H9 (cell line): ENCODE measurements around the gene MRC2. TPM values are rescaled to one million over a fixed set of nuclear protein-coding genes. Genes with fewer than 3 reads are reported as not detected.
A peak's percentile ranks its signal among the peaks of the same experiment; 100 is the strongest.

Source experiments
- DNase-seq: peaks from one replicate; pipeline ENCODE4 v3.0.0-alpha.2; 2017
- H2AFZ ChIP-seq: one replicate; pipeline ENCODE4 v1.6.1; 2013; ENCODE audit warnings: mild to moderate bottlenecking, low read length, control low read depth, moderate library complexity
- H2AK5ac ChIP-seq: 2 replicates; pipeline ENCODE4 v1.6.1; 2013; ENCODE audit warnings: low read length, control low read depth, mixed read lengths; ENCODE audit not compliant: insufficient read length
- H2BK120ac ChIP-seq: one replicate; pipeline ENCODE4 v1.6.1; 2013; ENCODE audit warnings: low read depth, mild to moderate bottlenecking, low read length, control low read depth, inconsistent platforms; ENCODE audit not compliant: poor library complexity, severe bottlenecking
- H2BK12ac ChIP-seq: 2 replicates; pipeline ENCODE4 v1.6.1; 2013; ENCODE audit warnings: low read length, control low read depth, mixed read lengths, low read depth; ENCODE audit not compliant: insufficient read length
- H2BK15ac ChIP-seq: 2 replicates; pipeline ENCODE4 v1.6.1; 2013; ENCODE audit warnings: low read depth, low read length, control low read depth
- H2BK20ac ChIP-seq: one replicate; pipeline ENCODE4 v1.6.1; 2013; ENCODE audit warnings: low read depth, mild to moderate bottlenecking, low read length, control low read depth, inconsistent platforms; ENCODE audit not compliant: poor library complexity, severe bottlenecking
- H2BK5ac ChIP-seq: 2 replicates; pipeline ENCODE4 v1.6.1; 2013; ENCODE audit warnings: low read length, control low read depth, mixed read lengths; ENCODE audit not compliant: insufficient read length
- H3K14ac ChIP-seq: 2 replicates; pipeline ENCODE4 v1.6.1; 2013; ENCODE audit warnings: low read length, control low read depth; ENCODE audit not compliant: insufficient read depth
- H3K18ac ChIP-seq: 2 replicates; pipeline ENCODE4 v1.6.1; 2013; ENCODE audit warnings: low read depth, mild to moderate bottlenecking, mixed read lengths, low read length, control low read depth; ENCODE audit not compliant: insufficient read length
- H3K23ac ChIP-seq: 2 replicates; pipeline ENCODE4 v1.6.1; 2013; ENCODE audit warnings: low read length, control low read depth, mixed read lengths, low read depth; ENCODE audit not compliant: insufficient read length
- H3K23me2 ChIP-seq: 2 replicates; pipeline ENCODE4 v1.6.1; 2013; ENCODE audit warnings: low read depth, mild to moderate bottlenecking, mixed read lengths, low read length, control low read depth; ENCODE audit not compliant: insufficient read length, poor library complexity, severe bottlenecking
- H3K27ac ChIP-seq: 2 replicates; pipeline ENCODE4 v1.5.1; 2013; ENCODE audit warnings: low read length, control low read depth, mixed read lengths, low read depth; ENCODE audit not compliant: insufficient read length
- H3K27me3 ChIP-seq: 2 replicates; pipeline ENCODE4 v1.6.1; 2013; ENCODE audit warnings: low read length, control low read depth, inconsistent platforms; ENCODE audit not compliant: insufficient read depth
- H3K4ac ChIP-seq: 2 replicates; pipeline ENCODE4 v1.6.1; 2013; ENCODE audit warnings: low read depth, mild to moderate bottlenecking, control low read depth, inconsistent platforms, low read length, moderate library complexity
- H3K4me1 ChIP-seq: 2 replicates; pipeline ENCODE4 v1.6.1; 2013; ENCODE audit warnings: low read length, control low read depth, inconsistent platforms; ENCODE audit not compliant: insufficient read depth
- H3K4me2 ChIP-seq: 2 replicates; pipeline ENCODE4 v1.6.1; 2013; ENCODE audit warnings: low read length, control low read depth, mixed read lengths; ENCODE audit not compliant: insufficient read length, insufficient read depth
- H3K56ac ChIP-seq: 2 replicates; pipeline ENCODE4 v1.6.1; 2013; ENCODE audit warnings: low read depth, mild to moderate bottlenecking, mixed read lengths, low read length, control low read depth; ENCODE audit not compliant: insufficient read length
- H3K79me1 ChIP-seq: 2 replicates; pipeline ENCODE4 v1.6.1; 2013; ENCODE audit warnings: low read depth, mild to moderate bottlenecking, moderate library complexity, low read length, control low read depth, inconsistent platforms; ENCODE audit not compliant: insufficient read depth, poor library complexity, severe bottlenecking
- H3K79me2 ChIP-seq: 2 replicates; pipeline ENCODE4 v1.6.1; 2013; ENCODE audit warnings: low read length, control low read depth, inconsistent platforms; ENCODE audit not compliant: insufficient read depth
- H3K9ac ChIP-seq: 2 replicates; pipeline ENCODE4 v1.6.1; 2013; ENCODE audit warnings: low read length, control low read depth, mixed read lengths; ENCODE audit not compliant: insufficient read length; ENCODE audit errors: extremely low read depth
- H3K9me3 ChIP-seq: one replicate; pipeline ENCODE4 v1.6.1; 2013; ENCODE audit warnings: low read depth, low read length, inconsistent platforms; ENCODE audit not compliant: control insufficient read depth
- H3T11ph ChIP-seq: one replicate; pipeline ENCODE4 v1.6.1; 2013; ENCODE audit warnings: mild to moderate bottlenecking, low read length, control low read depth, inconsistent platforms
- H4K20me1 ChIP-seq: one replicate; pipeline ENCODE4 v1.6.1; 2013; ENCODE audit not compliant: control insufficient read depth, insufficient read length, insufficient read depth
- H4K5ac ChIP-seq: 2 replicates; pipeline ENCODE4 v1.6.1; 2013; ENCODE audit warnings: low read depth, mild to moderate bottlenecking, mixed read lengths, low read length, control low read depth; ENCODE audit not compliant: insufficient read length
- H4K8ac ChIP-seq: replicated peaks from 2 replicates; pipeline ENCODE4 v1.6.1; 2013; ENCODE audit warnings: low read length, control low read depth, mixed read lengths, low read depth; ENCODE audit not compliant: insufficient read length
- H4K91ac ChIP-seq: 2 replicates; pipeline ENCODE4 v1.6.1; 2013; ENCODE audit warnings: low read depth, mild to moderate bottlenecking, moderate library complexity, mixed read lengths, low read length, control low read depth; ENCODE audit not compliant: insufficient read length
- H3K27ac Mint-ChIP-seq, 3 experiments: 2 replicates in 2 of 3; 3 replicates in 1 of 3; pipeline ENCODE4 v1.8.0; 2020 to 2021; ENCODE audit warnings: mixed read lengths in 3 of 3, mild to moderate bottlenecking in 1 of 3, moderate library complexity in 1 of 3
- H3K27me3 Mint-ChIP-seq: 2 replicates; pipeline ENCODE4 v1.8.0; 2021; ENCODE audit warnings: low read depth, mild to moderate bottlenecking, moderate library complexity, mixed read lengths
- H3K36me3 Mint-ChIP-seq, 3 experiments: 2 replicates in 2 of 3; 3 replicates in 1 of 3; pipeline ENCODE4 v1.8.0; 2020 to 2021; ENCODE audit warnings: low read depth in 3 of 3, mixed read lengths in 3 of 3; ENCODE audit not compliant: insufficient read depth in 1 of 3
- H3K4me1 Mint-ChIP-seq, 2 experiments: 2 replicates each; pipeline ENCODE4 v1.8.0; 2020; ENCODE audit warnings: mixed read lengths in 2 of 2
- H3K4me3 Mint-ChIP-seq, 2 experiments: 2 replicates in 1 of 2; 3 replicates in 1 of 2; pipeline ENCODE4 v1.8.0; 2020 to 2021; ENCODE audit warnings: mild to moderate bottlenecking in 2 of 2, mixed read lengths in 2 of 2, moderate library complexity in 1 of 2
- H3K9me3 Mint-ChIP-seq, 2 experiments: 2 replicates in 1 of 2; 3 replicates in 1 of 2; pipeline ENCODE4 v1.8.0; 2020; ENCODE audit warnings: mild to moderate bottlenecking in 2 of 2, mixed read lengths in 2 of 2, moderate library complexity in 1 of 2
- WGBS: extraction: QIAGEN DNeasy Blood & Tissue Kit; methylation state at CpG from one replicate; pipeline ENCODE4 v1.1.7; 2013; ENCODE audit warnings: missing lambda C conversion rate, low lambda C conversion rate, mixed read lengths; ENCODE audit not compliant: insufficient read length; ENCODE audit errors: extremely low coverage; 5-methylcytosine and 5-hydroxymethylcytosine counted together
- total RNA-seq: library from RNA; stranded (reverse); gene quantifications from 2 replicates; pipeline ENCODE4 v1.2.1, GENCODE V29; 2021
- TF ChIP-seq, protein P1 (sequence below): fragments of 200-600 bp; sonication (generic); conservative IDR thresholded peaks from 3 replicates; pipeline ENCODE4 v1.8.0; 2021; ENCODE audit warnings: antibody characterized with exemption, mild to moderate bottlenecking

The MRC2 gene
- total RNA-seq, 1 experiment from 2014 or later: 18.7 TPM

DNA sequence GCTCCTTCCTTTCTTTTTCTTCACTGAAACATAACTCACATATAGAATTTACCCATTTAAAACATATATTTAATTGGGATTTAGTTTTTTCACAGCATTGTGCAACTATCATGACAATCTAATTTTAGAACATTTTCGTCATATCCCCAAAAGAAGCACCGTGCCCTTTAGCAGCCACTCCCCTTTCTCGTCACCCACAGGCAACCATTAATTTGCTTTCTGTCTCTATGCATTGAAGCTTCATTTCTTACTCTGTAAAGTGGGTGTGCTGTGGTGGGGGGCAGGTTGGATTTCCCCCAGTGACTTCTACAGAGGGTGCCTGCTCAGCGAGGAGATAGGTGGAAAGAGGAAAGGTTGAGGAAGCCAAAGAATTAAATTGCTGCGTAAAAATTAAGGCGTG lies 35.8 kb downstream of the MRC2 start:
- H3K36me3 Mint-ChIP-seq: peaks cover 0 to 20% (median 9%) of the 10 kb centered on the region in 3 experiments; a peak in 6 of 7 replicates

More for the DNA sequence above, 35.8 kb downstream of the MRC2 start:
- H4K8ac ChIP-seq: no peak overlapping the region
- no peak overlapping the region for H3K4ac ChIP-seq
- H2BK20ac ChIP-seq: no peak overlapping the region
- Mint-ChIP-seq H3K4me3 (no peak overlapping the region), H3K27me3 (no peaks in the 10 kb centered on the region), H3K9me3 (peaks cover 9% of the 10 kb centered on the region in 2 experiments), H3K4me1 (peaks cover 0 to 3% of the 10 kb centered on the region in 2 experiments; a peak in 2 of 4 replicates), H3K27ac (peak overlapping the region in 1 of 3 experiments; percentile 9; a peak in 1 of 7 replicates)
- H2BK5ac ChIP-seq: no peak overlapping the region
- no peaks in the 10 kb centered on the region for H3K4me1 ChIP-seq
- no peaks in the 10 kb centered on the region for H3K79me1 ChIP-seq
- no peak overlapping the region for H4K5ac ChIP-seq
- no peaks in the 10 kb centered on the region for H3K9me3 ChIP-seq
- H2AK5ac ChIP-seq: no peak overlapping the region
- H2AFZ ChIP-seq: no peak overlapping the region
- no peak overlapping the region for H3K9ac ChIP-seq
- no peak overlapping the region for H3K23ac ChIP-seq
- TF ChIP-seq, protein P1, sequence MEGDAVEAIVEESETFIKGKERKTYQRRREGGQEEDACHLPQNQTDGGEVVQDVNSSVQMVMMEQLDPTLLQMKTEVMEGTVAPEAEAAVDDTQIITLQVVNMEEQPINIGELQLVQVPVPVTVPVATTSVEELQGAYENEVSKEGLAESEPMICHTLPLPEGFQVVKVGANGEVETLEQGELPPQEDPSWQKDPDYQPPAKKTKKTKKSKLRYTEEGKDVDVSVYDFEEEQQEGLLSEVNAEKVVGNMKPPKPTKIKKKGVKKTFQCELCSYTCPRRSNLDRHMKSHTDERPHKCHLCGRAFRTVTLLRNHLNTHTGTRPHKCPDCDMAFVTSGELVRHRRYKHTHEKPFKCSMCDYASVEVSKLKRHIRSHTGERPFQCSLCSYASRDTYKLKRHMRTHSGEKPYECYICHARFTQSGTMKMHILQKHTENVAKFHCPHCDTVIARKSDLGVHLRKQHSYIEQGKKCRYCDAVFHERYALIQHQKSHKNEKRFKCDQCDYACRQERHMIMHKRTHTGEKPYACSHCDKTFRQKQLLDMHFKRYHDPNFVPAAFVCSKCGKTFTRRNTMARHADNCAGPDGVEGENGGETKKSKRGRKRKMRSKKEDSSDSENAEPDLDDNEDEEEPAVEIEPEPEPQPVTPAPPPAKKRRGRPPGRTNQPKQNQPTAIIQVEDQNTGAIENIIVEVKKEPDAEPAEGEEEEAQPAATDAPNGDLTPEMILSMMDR: no peak
- no peaks in the 10 kb centered on the region for H4K20me1 ChIP-seq
- no peak overlapping the region for H2BK120ac ChIP-seq
- H4K91ac ChIP-seq: no peak overlapping the region
- H3K56ac ChIP-seq: no peak overlapping the region
- no peak overlapping the region for H2BK12ac ChIP-seq
- no peak overlapping the region for H2BK15ac ChIP-seq
- no peak overlapping the region for H3K27ac ChIP-seq
- no peaks in the 10 kb centered on the region for H3K27me3 ChIP-seq
- no peaks in the 10 kb centered on the region for H3K79me2 ChIP-seq
- no CpG with 5 or more reads among the region's 6 CpGs for WGBS
- H3K18ac ChIP-seq: no peak overlapping the region
- no peaks in the 10 kb centered on the region for H3K23me2 ChIP-seq
- no peak overlapping the region for H3K4me2 ChIP-seq
- no peak for DNase-seq
- H3K14ac ChIP-seq: no peak overlapping the region
- no peak overlapping the region for H3T11ph ChIP-seq
